Measurements from ENCODE around the gene CRTC2. TPM values are rescaled to one million over a fixed set of nuclear protein-coding genes. Genes with fewer than 3 reads are reported as not detected.

CRTC2 gene
- total RNA-seq, 1 donor from 2014 or later: 247 TPM

GRCh38 chr1:153978274-153978909 is 20.0 kb upstream of the CRTC2 start:
- H3K36me3 Mint-ChIP-seq (ENCODE audit: low read depth): peaks cover 38% of the 10 kb centered on the region
- no peaks in the 10 kb centered on the region for H3K27me3 Mint-ChIP-seq
- ATAC-seq (ENCODE audit: low read depth): no peak
- peaks cover 32% of the 10 kb centered on the region for H3K4me1 Mint-ChIP-seq
- intact Hi-C loops (cut with micrococcal nuclease): no loop called here
- CTCF ChIA-PET: interaction anchor here (1.2 to 2.9 kb wide), 5 partner anchors 8 to 164 kb away, joined by 4 to 15 read pairs (median 7); partner anchors contain the start of genes CREB3L4, CRTC2 and RAB13
- no peaks in the 10 kb centered on the region for H3K9me3 Mint-ChIP-seq
- no peak for DNase-seq
- POLR2A ChIA-PET: interaction anchor here (0.6 to 8.0 kb wide), 11 partner anchors 8 to 412 kb away, joined by 3 to 230 read pairs (median 25); partner anchors contain the start of genes CREB3L4, CRTC2, DENND4B and GATAD2B
- H3K4me3 Mint-ChIP-seq: peak overlapping the region; percentile 98
- H3K27ac Mint-ChIP-seq: peak overlapping the region; percentile 96
- TF ChIP-seq, protein P1, sequence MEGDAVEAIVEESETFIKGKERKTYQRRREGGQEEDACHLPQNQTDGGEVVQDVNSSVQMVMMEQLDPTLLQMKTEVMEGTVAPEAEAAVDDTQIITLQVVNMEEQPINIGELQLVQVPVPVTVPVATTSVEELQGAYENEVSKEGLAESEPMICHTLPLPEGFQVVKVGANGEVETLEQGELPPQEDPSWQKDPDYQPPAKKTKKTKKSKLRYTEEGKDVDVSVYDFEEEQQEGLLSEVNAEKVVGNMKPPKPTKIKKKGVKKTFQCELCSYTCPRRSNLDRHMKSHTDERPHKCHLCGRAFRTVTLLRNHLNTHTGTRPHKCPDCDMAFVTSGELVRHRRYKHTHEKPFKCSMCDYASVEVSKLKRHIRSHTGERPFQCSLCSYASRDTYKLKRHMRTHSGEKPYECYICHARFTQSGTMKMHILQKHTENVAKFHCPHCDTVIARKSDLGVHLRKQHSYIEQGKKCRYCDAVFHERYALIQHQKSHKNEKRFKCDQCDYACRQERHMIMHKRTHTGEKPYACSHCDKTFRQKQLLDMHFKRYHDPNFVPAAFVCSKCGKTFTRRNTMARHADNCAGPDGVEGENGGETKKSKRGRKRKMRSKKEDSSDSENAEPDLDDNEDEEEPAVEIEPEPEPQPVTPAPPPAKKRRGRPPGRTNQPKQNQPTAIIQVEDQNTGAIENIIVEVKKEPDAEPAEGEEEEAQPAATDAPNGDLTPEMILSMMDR (IDR thresholded peaks at IDR 0.05): no peak

GRCh38 chr1:153977250-153978240 is 19.1 kb upstream of the CRTC2 start, which contains the start of gene JTB:
Gene JTB, minus strand, starts transcription at chr1:153977674. Its CDS starts 422 bp downstream, at chr1:153977252.
- DNase-seq (peak; percentile 72), ATAC-seq (ENCODE audit: low read depth) (peak; percentile 97)
- intact Hi-C loops (cut with micrococcal nuclease): loop anchor here (1.0 to 2.0 kb wide), 5 partner anchors 8 to 55 kb away; partner anchors contain the start of genes CREB3L4, CRTC2, GATAD2B and RPS27
- H3K27me3 Mint-ChIP-seq: no peaks in the 10 kb centered on the region
- POLR2A ChIA-PET: interaction anchor here (0.5 to 8.0 kb wide), 21 partner anchors 9 to 442 kb away, joined by 3 to 230 read pairs (median 4); partner anchors contain the start of genes CREB3L4, CRTC2, DENND4B and GATAD2B
- H3K27ac Mint-ChIP-seq: peak within 1 kb of the TSS; percentile 97
- TF ChIP-seq, protein P1 (IDR thresholded peaks at IDR 0.05): no peak
- peaks cover 32% of the 10 kb centered on the region for H3K4me1 Mint-ChIP-seq
- peak within 1 kb of the TSS; percentile 98 for H3K4me3 Mint-ChIP-seq
- no peaks in the 10 kb centered on the region for H3K9me3 Mint-ChIP-seq
- CTCF ChIA-PET: interaction anchor here (1.2 to 2.9 kb wide), 5 partner anchors 9 to 156 kb away, joined by 4 to 15 read pairs (median 8); partner anchors contain the start of genes CREB3L4, CRTC2, DENND4B and RAB13
- H3K36me3 Mint-ChIP-seq (ENCODE audit: low read depth): peaks cover 47% of the 10 kb centered on the region

DNA sequence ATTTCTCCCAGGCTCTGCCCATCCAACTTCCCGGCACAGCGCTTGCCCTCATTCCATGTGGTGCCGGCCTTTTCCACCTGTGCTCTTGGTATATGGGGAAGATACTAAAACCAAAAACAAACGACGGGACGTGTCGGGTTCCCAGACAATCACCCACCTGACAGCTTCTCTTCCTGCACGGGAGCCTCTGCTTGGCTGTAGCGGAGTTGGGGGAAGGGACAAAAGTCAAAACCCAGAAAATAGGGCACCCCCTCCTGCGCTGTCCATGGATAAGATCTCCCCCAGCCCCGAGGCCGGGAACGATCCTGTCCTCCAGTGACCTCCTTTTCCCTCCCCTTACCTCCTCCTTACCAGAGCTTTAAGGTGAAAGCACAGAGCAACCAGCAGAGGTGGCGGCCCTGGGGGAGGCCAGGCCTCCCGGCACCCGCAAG is 18.4 kb upstream of the CRTC2 start:
- H3K27me3 Mint-ChIP-seq: no peaks in the 10 kb centered on the region
- intact Hi-C loops (cut with micrococcal nuclease): loop anchor here (1.0 to 2.0 kb wide), 5 partner anchors 8 to 54 kb away; partner anchors contain the start of genes CREB3L4, CRTC2, GATAD2B and RPS27
- peaks cover 48% of the 10 kb centered on the region for H3K36me3 Mint-ChIP-seq (ENCODE audit: low read depth)
- POLR2A ChIA-PET: interaction anchor here (0.5 to 8.0 kb wide), 16 partner anchors 10 to 412 kb away, joined by 3 to 230 read pairs (median 4); partner anchors contain the start of genes CREB3L4, CRTC2, DENND4B and GATAD2B
- DNase-seq: no peak
- CTCF ChIA-PET: interaction anchor here (1.2 to 2.9 kb wide), 4 partner anchors 9 to 30 kb away, joined by 4 to 15 read pairs (median 11); partner anchors contain the start of genes CREB3L4, CRTC2, DENND4B and RAB13
- peak overlapping the region; percentile 97 for H3K27ac Mint-ChIP-seq
- no peaks in the 10 kb centered on the region for H3K9me3 Mint-ChIP-seq
- TF ChIP-seq, protein P1 (IDR thresholded peaks at IDR 0.05): no peak
- H3K4me3 Mint-ChIP-seq: peak overlapping the region; percentile 98
- H3K4me1 Mint-ChIP-seq: peaks cover 32% of the 10 kb centered on the region
- no peak for ATAC-seq (ENCODE audit: low read depth)

DNA sequence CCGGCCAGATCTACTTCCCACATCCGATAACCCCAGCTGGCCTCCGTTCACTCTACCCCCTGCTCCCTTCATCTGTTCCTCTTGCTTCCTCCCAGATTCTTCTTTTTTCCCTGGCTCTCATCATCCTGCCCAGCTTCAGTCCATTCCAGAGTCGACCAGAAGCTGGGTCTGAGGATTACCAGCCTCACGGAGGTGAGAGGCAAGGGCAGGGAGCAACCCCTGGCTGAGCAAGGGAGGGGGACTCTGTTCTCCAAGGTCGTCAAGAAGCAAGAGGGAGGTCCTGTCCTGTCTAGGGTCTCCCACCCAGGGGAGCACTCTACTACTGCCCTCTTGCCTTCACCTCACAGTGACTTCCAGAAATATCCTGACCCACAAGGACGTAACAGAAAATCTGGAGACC is 15.1 kb upstream of the CRTC2 start:
- no peaks in the 10 kb centered on the region for H3K9me3 Mint-ChIP-seq
- DNase-seq (no peak), ATAC-seq (ENCODE audit: low read depth) (no peak)
- no peak overlapping the region for H3K4me3 Mint-ChIP-seq
- peaks cover 38% of the 10 kb centered on the region for H3K4me1 Mint-ChIP-seq
- H3K27me3 Mint-ChIP-seq: no peaks in the 10 kb centered on the region
- H3K36me3 Mint-ChIP-seq (ENCODE audit: low read depth): peaks cover 48% of the 10 kb centered on the region
- H3K27ac Mint-ChIP-seq: peak overlapping the region; percentile 43
- CTCF ChIA-PET: no interaction called here
- TF ChIP-seq, protein P1 (IDR thresholded peaks at IDR 0.05): no peak
- intact Hi-C loops (cut with micrococcal nuclease): no loop called here
- POLR2A ChIA-PET: interaction anchor here (0.7 to 2.0 kb wide), 4 partner anchors 11 to 166 kb away, joined by 3 to 8 read pairs (median 5); partner anchors contain the start of gene SLC39A1
